HG03571 (cell line): Measurements from ENCODE around the gene JADE3.

Source experiments
- ATAC-seq: cut with Tn5 transposase; IDR thresholded peaks from one replicate; pipeline ENCODE4 v1.9.1; 2021; ENCODE audit not compliant: unreplicated experiment

JADE3 gene

GRCh38 chrX:47101206-47101605, 189.0 kb downstream of the JADE3 start:
- no peak for ATAC-seq
